GM04504 (cell line): ENCODE results near the gene CYP4Z1.
"Not testable (repeated sequence)": the region's sequence is repeated elsewhere in the genome, so short reads cannot be mapped to it uniquely, and the experiment has no call there.

ENCODE experiments used
- DNase-seq: peaks from one replicate; pipeline ENCODE4 v3.0.0-alpha.2; 2012; ENCODE audit warnings: low read depth

The CYP4Z1 gene, protein sequence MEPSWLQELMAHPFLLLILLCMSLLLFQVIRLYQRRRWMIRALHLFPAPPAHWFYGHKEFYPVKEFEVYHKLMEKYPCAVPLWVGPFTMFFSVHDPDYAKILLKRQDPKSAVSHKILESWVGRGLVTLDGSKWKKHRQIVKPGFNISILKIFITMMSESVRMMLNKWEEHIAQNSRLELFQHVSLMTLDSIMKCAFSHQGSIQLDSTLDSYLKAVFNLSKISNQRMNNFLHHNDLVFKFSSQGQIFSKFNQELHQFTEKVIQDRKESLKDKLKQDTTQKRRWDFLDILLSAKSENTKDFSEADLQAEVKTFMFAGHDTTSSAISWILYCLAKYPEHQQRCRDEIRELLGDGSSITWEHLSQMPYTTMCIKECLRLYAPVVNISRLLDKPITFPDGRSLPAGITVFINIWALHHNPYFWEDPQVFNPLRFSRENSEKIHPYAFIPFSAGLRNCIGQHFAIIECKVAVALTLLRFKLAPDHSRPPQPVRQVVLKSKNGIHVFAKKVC

DNA sequence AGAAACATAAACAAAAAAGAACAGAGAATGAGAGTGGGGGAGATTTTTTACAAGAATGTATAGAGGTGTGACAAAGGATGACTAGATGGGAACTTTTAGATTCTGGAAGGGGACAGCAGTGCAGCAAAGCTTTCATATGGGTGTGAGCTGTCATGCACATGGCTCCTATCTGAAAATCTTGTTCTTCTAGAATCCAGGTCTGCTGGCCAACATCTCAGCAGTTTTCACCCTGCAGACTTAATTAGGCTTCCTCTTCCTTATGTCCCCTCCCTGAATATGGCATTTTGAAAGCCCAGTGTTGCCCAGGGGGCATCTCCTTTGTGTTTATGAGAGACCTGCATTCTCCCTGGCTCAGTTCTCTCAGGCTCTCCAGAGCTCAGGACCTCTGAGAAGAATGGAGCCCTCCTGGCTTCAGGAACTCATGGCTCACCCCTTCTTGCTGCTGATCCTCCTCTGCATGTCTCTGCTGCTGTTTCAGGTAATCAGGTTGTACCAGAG, at the start of gene CYP4Z1:
CYP4Z1 (plus strand) TSS at position 135 of the 498 bp plus-strand sequence; CDS start at position 395, 260 bp downstream.
- no peak for DNase-seq

DNA sequence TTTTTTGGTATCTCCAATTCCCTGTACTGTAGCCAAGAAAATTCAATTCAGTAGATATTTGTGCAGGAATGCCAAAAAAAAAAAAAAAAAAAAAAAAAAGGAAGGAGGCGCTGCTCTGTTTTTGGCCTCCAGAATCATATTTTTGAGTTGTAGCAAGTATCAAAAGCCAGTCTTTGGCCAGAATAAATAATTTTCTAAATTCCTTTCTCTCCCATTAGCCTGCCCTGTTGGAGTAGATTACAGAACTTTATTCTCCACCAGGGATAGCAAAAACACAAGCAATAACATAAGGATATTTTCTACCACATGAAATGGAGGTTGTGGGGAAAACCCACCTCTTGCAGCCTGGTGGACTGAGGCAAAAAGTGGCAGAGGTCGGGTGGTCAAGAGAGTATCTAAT, 46.0 kb upstream of the CYP4Z1 start:
- DNase-seq = no peak

DNA sequence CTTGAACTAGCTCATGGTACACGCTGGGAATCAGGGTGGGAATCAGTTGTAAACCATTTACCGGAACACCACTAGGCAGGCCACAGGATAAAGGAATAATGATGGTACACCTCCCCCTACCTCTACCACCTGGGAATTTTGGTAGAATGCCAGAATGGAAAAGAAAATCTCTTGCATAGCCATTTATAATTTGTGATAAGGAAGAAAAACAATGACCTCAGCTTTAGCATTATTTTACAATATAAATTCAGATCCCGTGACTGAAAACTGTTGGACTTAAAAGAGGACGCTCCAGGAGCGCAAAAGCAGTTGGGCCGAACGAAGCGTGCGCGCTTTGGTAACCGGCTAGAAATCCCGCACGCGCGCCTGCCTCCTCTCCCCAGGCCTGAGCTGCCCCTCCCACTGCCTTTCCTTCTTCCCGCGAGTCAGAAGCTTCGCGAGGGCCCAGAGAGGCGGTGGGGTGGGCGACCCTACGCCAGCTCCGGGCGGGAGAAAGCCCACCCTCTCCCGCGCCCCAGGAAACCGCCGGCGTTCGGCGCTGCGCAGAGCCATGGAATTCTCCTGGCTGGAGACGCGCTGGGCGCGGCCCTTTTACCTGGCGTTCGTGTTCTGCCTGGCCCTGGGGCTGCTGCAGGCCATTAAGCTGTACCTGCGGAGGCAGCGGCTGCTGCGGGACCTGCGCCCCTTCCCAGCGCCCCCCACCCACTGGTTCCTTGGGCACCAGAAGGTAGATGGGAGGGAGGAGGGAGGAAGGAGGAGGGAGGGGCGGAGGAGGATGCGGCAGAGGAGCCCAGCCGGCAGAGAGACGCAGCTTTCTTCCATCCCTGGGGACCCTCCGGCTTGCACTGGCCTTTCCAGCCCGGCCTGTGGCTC, 43.5 kb upstream of the CYP4Z1 start, which contains the start of gene CYP4X1:
CYP4X1 (plus strand) TSS at position 402 of the 873 bp plus-strand sequence; CDS start at position 551, 149 bp downstream.
- no peak for DNase-seq

DNA sequence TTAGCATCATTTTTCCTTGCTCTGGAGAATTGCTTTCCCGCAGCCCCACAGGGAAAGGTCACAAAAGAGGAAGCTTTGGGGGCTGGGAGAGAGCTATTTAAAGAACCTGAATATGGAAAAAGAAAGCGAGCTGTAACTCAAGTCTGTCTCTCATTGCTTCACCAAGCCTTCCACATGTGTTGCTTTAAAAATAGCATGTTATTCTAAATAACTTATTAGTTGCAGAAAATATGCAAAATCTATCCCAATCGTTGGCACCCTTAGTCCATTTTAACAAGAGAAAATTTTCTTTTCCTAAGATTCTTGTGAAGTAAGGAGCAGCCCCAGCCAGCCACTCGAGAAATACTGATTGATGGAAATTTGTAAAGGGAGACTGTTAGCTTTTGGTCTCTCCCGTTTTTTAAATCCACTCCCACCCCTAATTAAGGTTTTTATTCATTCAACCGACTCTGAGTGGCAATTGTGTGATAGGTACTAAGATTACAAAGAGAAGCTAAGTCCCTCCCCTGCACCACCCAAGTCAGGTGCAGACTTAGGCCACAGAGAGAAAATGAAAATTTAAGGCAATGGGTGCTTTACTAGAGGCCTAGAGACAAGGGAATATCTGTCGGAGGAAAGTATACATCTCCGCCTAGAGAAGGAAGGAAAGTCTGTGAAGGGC, 42.8 kb upstream of the CYP4Z1 start:
- no peak for DNase-seq

DNA sequence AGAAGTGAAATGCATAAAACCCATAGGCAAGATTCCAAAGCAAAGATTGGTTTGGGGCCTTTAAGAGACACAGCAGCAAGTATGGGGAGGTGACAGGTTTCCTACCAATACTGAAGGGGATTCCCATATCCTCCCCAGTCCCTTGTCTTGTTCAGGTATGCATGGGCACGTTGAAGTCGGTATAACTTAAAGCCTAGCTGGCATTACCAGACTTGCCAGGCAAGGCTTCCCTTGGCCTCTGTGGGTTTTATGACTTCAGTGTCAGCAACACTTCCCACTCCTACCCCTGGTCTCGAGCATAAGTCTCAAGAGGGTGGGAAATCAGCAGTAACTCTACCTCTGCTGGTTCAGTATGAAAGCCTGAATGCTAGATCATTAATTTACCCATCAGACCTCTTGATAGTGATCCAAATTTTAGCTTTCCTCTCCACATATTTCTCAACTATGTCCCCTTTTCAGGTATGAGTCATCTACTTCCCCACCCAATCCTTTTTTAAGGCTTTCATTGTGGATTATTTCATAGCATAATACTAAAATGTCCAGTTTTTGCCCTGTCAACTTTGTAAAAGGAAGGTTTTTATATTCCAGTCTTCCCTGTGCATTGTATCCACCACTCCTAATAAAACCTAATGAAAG, 36.7 kb upstream of the CYP4Z1 start:
- DNase-seq = no peak

DNA sequence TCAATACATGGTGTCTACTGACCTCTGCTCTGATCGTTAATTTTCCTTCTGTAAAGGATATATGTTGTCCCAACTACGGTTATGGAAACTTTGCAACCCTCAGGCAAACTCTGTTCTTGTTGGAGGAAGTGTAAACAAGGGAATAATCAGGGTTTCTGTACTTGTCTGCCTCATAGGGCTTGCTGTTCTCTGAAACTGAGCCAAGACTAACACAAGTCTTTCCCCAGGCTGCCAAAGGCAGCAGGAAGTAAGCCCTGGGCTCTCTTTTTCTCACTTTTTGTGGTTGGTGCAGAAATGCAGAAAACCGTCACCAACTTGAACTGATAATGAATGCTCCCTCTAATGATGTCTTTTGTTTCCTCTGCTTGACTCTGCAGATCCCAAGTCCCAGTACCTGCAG, 36.0 kb upstream of the CYP4Z1 start:
- DNase-seq = no peak

DNA sequence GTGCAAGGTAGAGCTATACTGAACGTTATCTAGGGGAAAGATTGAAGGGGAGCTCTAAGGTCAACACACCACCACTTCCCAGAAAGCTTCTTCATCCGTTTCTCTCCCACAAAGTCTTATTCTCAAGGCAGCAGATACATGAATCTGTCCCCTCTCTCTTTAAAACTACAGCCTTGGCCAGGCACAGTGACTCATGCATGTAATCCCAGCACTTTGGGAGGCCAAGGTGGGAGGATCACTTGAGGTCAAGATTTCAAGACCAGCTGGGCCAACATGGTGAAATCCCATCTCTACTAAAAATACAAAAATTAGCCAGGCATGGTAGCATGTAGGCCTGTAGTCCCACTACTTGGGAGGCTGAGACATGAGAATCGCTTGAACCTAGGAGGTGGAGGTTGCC, 35.4 kb upstream of the CYP4Z1 start:
- no peak for DNase-seq

DNA sequence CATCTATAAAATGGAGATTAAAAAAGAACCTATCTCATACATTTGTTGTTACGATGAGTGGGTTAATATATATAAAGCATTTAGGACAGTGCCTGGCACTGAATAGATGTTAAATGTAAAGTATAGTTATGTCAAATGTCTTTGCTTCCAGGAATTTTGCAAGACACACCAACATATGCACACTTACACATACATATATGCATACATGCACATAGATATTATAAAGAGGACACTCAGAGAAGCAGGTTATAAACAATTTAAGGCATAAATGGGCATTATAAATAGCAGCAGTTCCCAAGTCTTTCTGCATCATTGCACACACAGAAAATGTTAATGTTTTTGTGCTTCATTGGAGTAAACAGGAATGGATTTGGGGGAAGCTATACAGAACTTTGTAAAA, 30.3 kb upstream of the CYP4Z1 start:
- no peak for DNase-seq

DNA sequence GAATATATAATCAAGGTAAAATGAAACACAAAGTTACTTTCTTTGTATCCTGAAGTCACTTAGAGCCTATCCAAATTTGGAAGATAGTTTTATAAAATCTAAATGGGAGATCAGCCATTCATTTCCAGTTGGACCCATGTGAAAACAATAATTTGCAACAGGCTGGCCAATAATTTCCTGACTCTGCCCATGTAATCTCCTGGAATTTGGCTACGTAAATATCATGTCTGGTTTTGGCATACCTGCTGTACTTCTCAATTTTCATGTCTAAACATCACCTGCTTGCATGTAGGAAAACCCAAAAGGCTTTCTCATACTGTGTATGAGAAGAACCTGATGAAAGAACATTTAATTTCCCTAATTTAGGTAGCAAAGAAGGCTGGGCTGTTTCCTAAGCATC, 7.7 kb upstream of the CYP4Z1 start:
- DNase-seq = no peak

DNA sequence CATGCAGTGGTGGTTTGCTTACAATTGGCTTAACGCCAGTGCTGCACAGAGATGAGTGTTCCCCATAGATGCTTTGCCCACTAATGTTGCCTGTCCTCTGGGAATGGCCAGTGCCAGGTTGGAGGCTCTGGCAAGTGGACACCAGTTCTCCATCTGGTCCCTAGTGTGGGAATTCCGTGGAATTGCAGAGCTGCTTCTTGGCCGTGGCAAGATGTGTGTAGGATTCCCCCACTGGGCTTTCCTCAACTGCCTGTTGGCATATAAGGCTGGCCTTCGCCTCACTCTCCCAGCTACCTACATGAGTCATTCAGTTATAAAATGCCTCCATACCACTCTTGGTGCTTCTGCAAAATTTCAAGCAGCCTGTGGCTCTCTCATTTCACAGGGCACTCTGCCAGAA, 2.0 kb downstream of the CYP4Z1 start:
- DNase-seq = not testable (repeated sequence)

DNA sequence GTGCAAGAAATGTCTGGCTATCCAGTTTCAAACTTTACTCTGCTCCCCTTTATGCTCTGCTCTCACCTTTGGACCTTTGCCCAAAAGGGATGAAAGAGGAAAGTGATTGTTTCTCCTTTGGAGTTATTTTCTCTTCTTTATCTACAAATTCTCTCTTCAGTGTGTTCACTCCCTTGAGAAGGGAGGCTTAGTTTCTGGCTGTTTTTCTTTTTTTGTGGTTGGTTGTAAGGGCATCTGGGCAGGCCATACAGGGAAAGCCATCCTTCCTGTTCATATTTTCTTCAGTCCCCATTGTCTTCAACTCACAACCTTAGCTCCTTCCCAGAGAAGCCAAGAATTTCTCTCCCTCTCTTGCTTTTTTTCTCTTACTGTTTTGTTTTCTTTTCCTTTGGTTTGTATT, 2.5 kb downstream of the CYP4Z1 start:
- DNase-seq = not testable (repeated sequence)

DNA sequence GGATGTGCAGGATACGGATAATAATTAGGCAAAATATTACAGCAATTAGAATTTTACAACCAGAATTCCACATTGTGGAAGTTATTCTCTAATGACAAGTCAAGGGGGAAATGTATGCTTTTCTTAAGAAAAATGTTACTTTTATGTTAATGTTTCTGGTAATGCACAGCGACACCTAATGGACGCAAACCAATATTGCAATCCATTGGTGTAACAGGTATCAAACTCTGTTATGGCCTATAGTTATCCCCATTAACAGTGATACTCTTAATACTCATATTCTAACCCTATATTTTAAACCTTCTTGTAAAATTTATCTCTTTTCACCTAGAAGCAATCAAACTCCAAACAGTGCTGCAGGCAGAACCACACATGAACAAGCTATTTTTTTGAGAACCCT, 22.3 kb downstream of the CYP4Z1 start:
- DNase-seq = peak; percentile 2

DNA sequence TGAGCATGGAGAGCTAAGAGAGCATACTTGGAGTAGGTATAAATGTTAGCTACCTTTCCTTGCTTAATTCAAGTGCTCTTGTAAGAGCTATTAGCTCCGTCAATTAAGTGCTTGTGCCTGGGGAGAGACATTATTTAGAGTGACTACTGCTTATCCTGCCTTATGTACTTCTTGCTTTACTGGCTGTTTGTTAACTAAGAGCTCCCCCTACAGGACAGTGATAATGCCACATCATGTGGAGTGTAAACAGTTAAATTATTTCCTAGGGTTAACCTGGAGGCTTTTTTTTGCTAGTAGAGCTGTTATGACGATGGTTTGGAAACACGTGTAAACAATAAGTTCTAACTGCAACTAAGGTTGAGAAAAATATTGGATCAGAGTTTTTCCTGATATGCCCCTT, 24.4 kb downstream of the CYP4Z1 start:
- DNase-seq = not testable (repeated sequence)

DNA sequence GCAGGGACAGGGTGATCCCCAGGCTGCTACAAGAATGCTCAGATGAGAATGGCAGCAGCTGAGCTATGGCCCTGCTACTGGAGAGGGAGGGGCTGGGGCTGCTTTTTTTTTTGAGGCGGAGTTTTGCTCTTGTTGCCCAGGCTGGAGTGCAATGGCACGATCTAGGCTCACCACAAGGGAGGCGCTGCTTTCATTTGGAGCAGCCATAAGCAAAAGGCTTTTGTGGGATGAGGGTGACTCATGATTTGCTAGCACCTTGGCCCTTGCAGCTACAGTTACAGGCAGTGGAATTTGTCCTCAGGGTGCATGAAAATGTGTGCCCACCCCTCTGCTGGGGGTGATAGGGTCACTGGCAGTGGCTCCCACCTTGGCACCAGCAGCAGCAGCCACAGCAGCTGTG, 37.8 kb downstream of the CYP4Z1 start:
- DNase-seq = no peak

DNA sequence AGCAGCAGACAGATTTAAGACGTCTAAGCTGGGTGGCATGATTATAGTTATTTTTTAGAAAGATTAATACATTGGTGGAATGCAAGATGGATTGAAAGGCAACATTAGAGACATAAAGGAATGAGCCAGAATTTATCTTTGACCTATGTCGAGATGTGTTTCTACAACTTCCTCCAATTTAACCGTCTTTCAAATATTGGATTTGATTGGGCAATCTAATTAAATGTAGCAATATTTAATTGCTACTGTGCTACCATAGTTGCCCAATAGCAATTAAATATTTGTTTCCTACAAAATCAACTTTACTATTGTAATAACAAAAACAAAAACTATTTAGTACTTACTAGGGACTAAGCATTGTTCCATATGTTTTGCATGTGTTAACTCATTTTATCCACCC, 39.8 kb downstream of the CYP4Z1 start:
- no peak for DNase-seq

DNA sequence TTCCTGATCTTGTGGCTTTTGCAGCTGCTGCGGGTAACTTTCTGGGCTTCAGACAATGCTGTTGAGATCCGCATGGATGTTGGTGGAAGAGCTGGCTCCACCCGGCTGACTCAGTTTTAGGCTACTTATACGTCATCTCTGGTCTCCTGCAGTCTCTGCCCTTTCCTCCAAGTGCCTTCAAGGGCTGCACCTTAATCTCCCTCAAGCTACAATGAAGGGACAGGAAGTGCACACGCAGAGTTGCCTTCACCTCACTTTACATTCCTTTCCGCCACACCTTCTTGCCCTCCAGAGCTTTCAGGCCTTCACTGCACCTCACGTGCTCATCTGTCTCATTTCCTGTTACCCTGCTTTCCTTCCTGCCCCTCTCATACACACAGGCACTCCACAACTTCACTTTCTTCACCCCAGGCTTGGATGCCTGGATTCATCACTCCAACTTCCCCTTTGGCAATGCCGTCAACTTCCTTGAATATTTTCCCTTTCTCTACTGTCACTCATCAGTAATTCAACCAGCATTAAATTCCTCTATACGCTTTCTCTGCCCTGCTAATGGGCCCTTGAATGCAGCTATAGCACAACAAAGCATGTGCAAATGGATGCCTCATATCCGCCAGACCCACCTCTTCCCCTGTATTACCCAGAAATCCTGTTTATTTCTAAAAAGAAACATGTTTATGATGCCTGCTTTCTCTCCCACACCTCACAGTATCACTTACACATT, 41.0 kb downstream of the CYP4Z1 start:
- DNase-seq = not testable (repeated sequence)

DNA sequence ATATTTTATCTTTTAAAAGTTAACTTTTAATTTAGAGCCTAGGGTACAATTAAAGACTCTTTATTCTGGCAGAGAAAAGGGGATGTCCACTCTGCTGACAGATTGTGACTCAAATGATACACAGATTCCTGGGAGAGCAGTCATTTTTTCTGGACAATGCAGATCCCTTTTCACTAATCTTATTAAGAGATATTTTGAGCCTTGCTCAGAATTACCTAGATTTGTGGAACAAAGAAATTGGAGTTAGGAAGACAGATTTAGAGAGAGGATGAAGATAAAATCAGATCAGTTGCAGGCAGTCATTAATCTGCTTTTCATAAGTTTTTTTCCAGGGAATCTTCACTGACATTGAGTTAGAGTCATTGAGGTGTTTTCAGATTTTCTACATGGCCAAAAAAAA, 42.5 kb downstream of the CYP4Z1 start:
- DNase-seq = not testable (repeated sequence)

DNA sequence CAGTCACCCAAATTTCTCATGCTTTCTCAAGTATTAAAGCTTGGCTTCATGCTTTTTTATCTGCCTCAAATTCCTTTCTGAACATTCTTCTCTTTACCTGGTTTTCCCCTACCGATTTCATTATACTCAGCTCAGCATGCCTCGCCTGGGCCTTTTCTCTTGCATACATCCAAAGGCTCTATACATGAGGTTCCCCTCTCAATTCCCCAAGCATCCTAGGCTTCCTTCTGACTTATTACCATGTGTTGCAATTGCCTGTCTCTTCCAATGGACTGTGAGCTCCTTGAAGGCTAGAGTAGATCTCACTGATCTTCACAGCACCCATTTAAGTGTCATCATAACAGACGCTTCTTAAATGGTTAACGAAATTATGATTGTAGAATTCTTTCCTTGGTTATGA, 46.1 kb downstream of the CYP4Z1 start:
- no peak for DNase-seq

DNA sequence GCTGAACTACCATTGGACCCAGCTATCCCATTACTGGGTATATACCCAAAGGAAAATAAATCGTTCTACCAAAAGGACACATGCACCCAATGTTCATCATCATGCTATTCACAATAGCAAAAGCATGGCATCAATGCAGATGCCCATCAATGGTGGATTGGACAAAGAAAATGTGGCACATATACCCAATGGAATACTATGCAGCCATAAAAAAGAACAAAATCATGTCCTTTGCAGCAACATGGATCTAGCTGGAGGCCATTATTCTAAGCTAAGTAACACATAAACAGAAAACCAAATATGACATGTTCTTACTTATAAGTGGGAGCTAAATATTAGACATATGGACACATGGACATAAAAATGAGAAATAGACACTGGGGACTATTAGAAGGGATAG, 54.0 kb downstream of the CYP4Z1 start:
- DNase-seq = not testable (repeated sequence)

DNA sequence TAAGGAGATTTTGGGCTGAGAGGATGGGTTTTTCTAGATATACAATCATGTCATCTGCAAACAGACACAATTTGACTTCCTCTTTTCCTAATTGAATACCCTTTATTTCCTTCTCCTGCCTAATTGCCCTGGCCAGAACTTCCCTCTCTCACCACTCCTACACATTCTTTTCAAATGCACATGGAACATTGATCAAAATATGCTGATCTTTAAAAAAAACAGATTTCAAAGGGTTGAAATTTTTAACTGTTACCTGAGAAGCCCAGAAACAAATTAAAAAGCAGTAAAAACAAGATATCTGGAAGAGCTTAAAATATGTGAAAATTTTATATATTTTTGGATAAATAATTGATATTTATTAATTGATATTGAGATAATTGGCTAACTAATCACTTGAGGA, 57.8 kb downstream of the CYP4Z1 start:
- not testable (repeated sequence) for DNase-seq

DNA sequence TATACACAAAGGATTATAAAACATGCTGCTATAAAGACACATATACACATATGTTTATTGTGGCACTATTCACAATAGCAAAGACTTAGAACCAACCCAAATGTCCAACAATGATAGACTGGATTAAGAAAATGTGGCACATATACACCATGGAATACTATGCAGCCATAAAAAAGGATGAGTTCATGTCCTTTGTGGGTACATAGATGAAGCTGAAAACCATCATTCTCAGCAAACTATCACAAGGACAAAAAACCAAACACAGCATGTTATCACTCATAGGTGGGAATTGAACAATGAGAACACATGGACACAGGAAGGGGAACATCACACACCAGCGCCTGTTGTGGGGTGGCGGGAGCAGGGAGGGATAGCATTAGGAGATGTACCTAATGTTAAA, 60.0 kb downstream of the CYP4Z1 start:
- DNase-seq = not testable (repeated sequence)
